ENCODE results near the gene NHLH1. TPM values are rescaled to one million over a fixed set of nuclear protein-coding genes. Genes with fewer than 3 reads are reported as not detected.

NHLH1 gene
- total and polyA plus RNA-seq, 2 donors (not counting 3 experiments of a cell fraction or from before 2014, with no cell fraction given), result 0.46 TPM

- Histone ChIP-seq H3K4me1 (ENCODE audit: control insufficient read depth, extremely low read depth, insufficient read depth, low read length) (no peaks in the 10 kb centered on the region), H3K9me1 (replicated peaks; ENCODE audit: control insufficient read depth, extremely low read depth, insufficient read depth, low read length) (no peaks in the 10 kb centered on the region), H3K9ac (replicated peaks; ENCODE audit: extremely low read depth, insufficient read depth, low read length) (no peak overlapping the region), H3K4me2 (ENCODE audit: insufficient read depth, low read length) (no peak overlapping the region), H3K27me3 (ENCODE audit: control insufficient read depth in 2 of 2, insufficient read depth in 2 of 2, low read length in 2 of 2) (no peaks in the 10 kb centered on the region), H2AFZ (ENCODE audit: low read depth, low read length) (no peak overlapping the region), H3K9me3 (replicated peaks; ENCODE audit: control insufficient read depth, insufficient read depth, low read length) (no peaks in the 10 kb centered on the region), H3K36me3 (ENCODE audit: control insufficient read depth in 2 of 2, extremely low read depth in 1 of 2, insufficient read depth in 2 of 2, low read length in 2 of 2) (peaks cover 19 to 35% of the 10 kb centered on the region in 2 experiments), H3K79me2 (ENCODE audit: control insufficient read depth, insufficient read depth, low read length) (peaks cover 10% of the 10 kb centered on the region), H3K27ac (ENCODE audit: insufficient read depth, low read depth, low read length) (no peak overlapping the region), H4K20me1 (replicated peaks; ENCODE audit: control insufficient read depth, extremely low read depth, insufficient read depth, low read length) (no peaks in the 10 kb centered on the region), H3K4me3 (replicated peaks in 1 of 3; ENCODE audit: insufficient read depth in 1 of 3, low read depth in 1 of 3, low read length in 3 of 3) (no peak overlapping the region)
- ChIA-PET POLR2A (no interaction called here), CTCF (interaction anchor here (1.0 to 1.6 kb wide), 7 partner anchors 9 to 135 kb away, joined by 3 to 6 read pairs (median 4); no protein-coding TSS in a partner anchor)
- TF ChIP-seq JUN (IDR thresholded peaks at IDR 0.05; ENCODE audit: borderline replicate concordance, insufficient read depth, insufficient read length, low read depth) (no peak), EZH2 (IDR thresholded peaks at IDR 0.05; ENCODE audit: borderline replicate concordance, low read depth, low read length, severe bottlenecking) (no peak), POLR2AphosphoS5 (IDR thresholded peaks at IDR 0.05; ENCODE audit: insufficient read depth, low read depth, low read length) (no peak), GATA2 (IDR thresholded peaks at IDR 0.05; ENCODE audit: insufficient read depth, insufficient read length, low read depth, low read length) (no peak), MYC (IDR thresholded peaks at IDR 0.05; ENCODE audit: low read depth, low read length) (no peak), POLR2A (IDR thresholded peaks at IDR 0.05; ENCODE audit: low read depth, low read length) (no peak)
- TF ChIP-seq, protein P1, sequence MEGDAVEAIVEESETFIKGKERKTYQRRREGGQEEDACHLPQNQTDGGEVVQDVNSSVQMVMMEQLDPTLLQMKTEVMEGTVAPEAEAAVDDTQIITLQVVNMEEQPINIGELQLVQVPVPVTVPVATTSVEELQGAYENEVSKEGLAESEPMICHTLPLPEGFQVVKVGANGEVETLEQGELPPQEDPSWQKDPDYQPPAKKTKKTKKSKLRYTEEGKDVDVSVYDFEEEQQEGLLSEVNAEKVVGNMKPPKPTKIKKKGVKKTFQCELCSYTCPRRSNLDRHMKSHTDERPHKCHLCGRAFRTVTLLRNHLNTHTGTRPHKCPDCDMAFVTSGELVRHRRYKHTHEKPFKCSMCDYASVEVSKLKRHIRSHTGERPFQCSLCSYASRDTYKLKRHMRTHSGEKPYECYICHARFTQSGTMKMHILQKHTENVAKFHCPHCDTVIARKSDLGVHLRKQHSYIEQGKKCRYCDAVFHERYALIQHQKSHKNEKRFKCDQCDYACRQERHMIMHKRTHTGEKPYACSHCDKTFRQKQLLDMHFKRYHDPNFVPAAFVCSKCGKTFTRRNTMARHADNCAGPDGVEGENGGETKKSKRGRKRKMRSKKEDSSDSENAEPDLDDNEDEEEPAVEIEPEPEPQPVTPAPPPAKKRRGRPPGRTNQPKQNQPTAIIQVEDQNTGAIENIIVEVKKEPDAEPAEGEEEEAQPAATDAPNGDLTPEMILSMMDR (IDR thresholded peaks at IDR 0.05; ENCODE audit: extremely low read depth in 1 of 2, insufficient read depth in 1 of 2, low read depth in 1 of 2, low read length in 2 of 2), result no peak
- TF ChIP-seq, protein P2, sequence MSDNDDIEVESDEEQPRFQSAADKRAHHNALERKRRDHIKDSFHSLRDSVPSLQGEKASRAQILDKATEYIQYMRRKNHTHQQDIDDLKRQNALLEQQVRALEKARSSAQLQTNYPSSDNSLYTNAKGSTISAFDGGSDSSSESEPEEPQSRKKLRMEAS (IDR thresholded peaks at IDR 0.05; ENCODE audit: insufficient read depth, insufficient read length), result no peak
- dilution Hi-C loops (cut with MboI; ENCODE audit: extremely low pct_ligation_motif_present, low sequenced_read_pairs), result no loop called here
- FAIRE-seq (no peak), DNase-seq (ENCODE audit: low read depth, low spot score) (no peak)
- intact Hi-C loops (cut with micrococcal nuclease), result loop anchor here (10.0 kb wide), 1 partner anchor 727 kb away; no protein-coding TSS in a partner anchor
- BruUV-seq (replicated peaks), result no TSS peak
These were observed 38.7 kb upstream of the NHLH1 start for GRCh38 chr1:160328184-160328583.

Data from endothelial cell of umbilical vein (primary cell).